Testis (tissue), 3 donors: Measurements from ENCODE around the gene NR6A1. TPM values are rescaled to one million over a fixed set of nuclear protein-coding genes. Genes with fewer than 3 reads are reported as not detected.

Experiments
- DNase-seq: peaks from one replicate; pipeline ENCODE4 v3.0.0-alpha.2; 2019
- H3K27ac ChIP-seq, 2 donors: fragments of 200-600 bp; sonication (generic); one replicate each; pipeline ENCODE4 v1.5.1; 2019
- H3K27me3 ChIP-seq: fragments of 200-600 bp; sonication (generic); one replicate; pipeline ENCODE4 v1.5.1; 2019
- H3K36me3 ChIP-seq: fragments of 200-600 bp; sonication (generic); one replicate; pipeline ENCODE4 v1.5.1; 2017; ENCODE audit warnings: low read depth; ENCODE audit errors: missing control alignments
- H3K4me1 ChIP-seq: fragments of 200-600 bp; sonication (generic); one replicate; pipeline ENCODE4 v1.5.1; 2019
- H3K4me3 ChIP-seq, 2 donors: fragments of 200-600 bp; sonication (generic); one replicate each; pipeline ENCODE4 v1.5.1; 2017 to 2019
- H3K9me3 ChIP-seq: fragments of 200-600 bp; sonication (generic); one replicate; pipeline ENCODE4 v1.5.1; 2017
- CTCF ChIP-seq, 3 experiments: fragments of 450-650 bp in 2 of 3; fragments of 200-600 bp in 1 of 3; sonication (generic) in 1 of 3; IDR thresholded peaks; one replicate each; pipeline ENCODE4 v1.5.1; 2016 to 2019; ENCODE audit warnings: antibody characterized with exemption in 3 of 3, mild to moderate bottlenecking in 2 of 3, moderate library complexity in 1 of 3
- POLR2A ChIP-seq: fragments of 450-650 bp; IDR thresholded peaks from one replicate; pipeline ENCODE4 v1.6.1; 2017; ENCODE audit warnings: antibody characterized with exemption, mild to moderate bottlenecking, moderate library complexity
- WGBS, 2 donors: methylation state at CpG; one replicate each; pipeline ENCODE4 v1.1.5; 2018; 5-methylcytosine and 5-hydroxymethylcytosine counted together
- intact Hi-C: fragments of 100-400 bp; cut with DNase I; formaldehyde crosslinking; loops from one replicate; pipeline ENCODE4 v1.15.1; 2023; ENCODE audit warnings: low total_unique reads
- microRNA-seq, 2 donors: library from miRNA; unstranded; fragments of <30 nt; microRNA quantifications; one replicate each; pipeline ENCODE4, GENCODE V29; 2016; ENCODE audit warnings: borderline number of aligned reads in 2 of 2, borderline replicate concordance in 1 of 2
- polyA plus RNA-seq: library from polyadenylated mRNA; stranded (reverse); fragments of 350-450 nt; fragmentation: Illumina TruSeq; extraction: RNeasy Lipid Tissue Mini Kit (QIAGEN cat#74804); gene quantifications from one replicate; pipeline ENCODE4 v1.2.3, GENCODE V29; 2014; ENCODE audit warnings: low read depth, low replicate concordance; ENCODE audit not compliant: insufficient read depth
- small RNA-seq, 2 donors: library from RNA; depleted of rRNA; stranded (forward); fragments of <200 nt; gene quantifications; one replicate each; pipeline ENCODE3, GENCODE V24; 2016
- total RNA-seq, 2 donors: library from RNA; depleted of rRNA; stranded (reverse); fragments of >200 nt; gene quantifications; one replicate each; pipeline ENCODE4 v1.2.3, GENCODE V29; 2016

NR6A1 gene
- total and polyA plus RNA-seq, 3 donors from 2014 or later = 54.6 to 100 (median 92.1) TPM

GRCh38 chr9:124469011-124469832 is 301.9 kb downstream of the NR6A1 start:
- intact Hi-C loops = no loop called here
- H3K27me3 ChIP-seq = no peaks in the 10 kb centered on the region
- no peak overlapping the region for H3K4me3 ChIP-seq
- H3K4me1 ChIP-seq = no peaks in the 10 kb centered on the region
- TF ChIP-seq POLR2A (no peak), CTCF (IDR thresholded peaks at IDR 0.05) (no peak)
- DNase-seq = no peak
- no peaks in the 10 kb centered on the region for H3K9me3 ChIP-seq
- WGBS, 2 donors = 88 to 93% methylated on average over 9 to 24 of the region's 28 CpGs
- no peaks in the 10 kb centered on the region for H3K36me3 ChIP-seq
- H3K27ac ChIP-seq = no peak overlapping the region

- whole genome bisulfite sequencing, 2 donors = 94 to 95% methylated on average over 9 to 19 of the region's 19 CpGs
- intact Hi-C loops = no loop called here
These were observed 302.9 kb downstream of the NR6A1 start for GRCh38 chr9:124468061-124468740.

GRCh38 chr9:124467410-124468060 is 303.6 kb downstream of the NR6A1 start:
- Histone ChIP-seq H3K36me3 (no peaks in the 10 kb centered on the region), H3K27ac (no peak overlapping the region), H3K4me1 (no peaks in the 10 kb centered on the region), H3K27me3 (no peaks in the 10 kb centered on the region), H3K4me3 (no peak overlapping the region), H3K9me3 (no peaks in the 10 kb centered on the region)
- DNase-seq = no peak
- intact Hi-C loops = no loop called here
- no peak for TF ChIP-seq POLR2A
- TF ChIP-seq CTCF (IDR thresholded peaks at IDR 0.05) = no peak
- whole genome bisulfite sequencing, 2 donors = 92% methylated on average over 10 to 17 of the region's 17 CpGs

More at GRCh38 chr9:124468061-124468740, 302.9 kb downstream of the NR6A1 start:
- no peak overlapping the region for H3K27ac ChIP-seq
- no peak for DNase-seq
- H3K4me3 ChIP-seq = no peak overlapping the region
- no peaks in the 10 kb centered on the region for H3K27me3 ChIP-seq
- no peaks in the 10 kb centered on the region for H3K36me3 ChIP-seq
- no peak for TF ChIP-seq CTCF (IDR thresholded peaks at IDR 0.05)
- no peak for TF ChIP-seq POLR2A
- no peaks in the 10 kb centered on the region for H3K4me1 ChIP-seq
- no peaks in the 10 kb centered on the region for H3K9me3 ChIP-seq

Small RNA genes lying within 50 kb of the gene (microRNA-seq; reads per million reads assigned to microRNA genes)
- 64.9 to 97.3 reads per million in 2 donors for gene MIR181A2
- 191 to 231 reads per million in 2 donors for gene MIR181B2

Small RNA genes lying within 50 kb of the gene (small RNA-seq; reads per million reads assigned to genes)
- 9.7 to 10.9 reads per million in 2 donors for gene MIR181A2
- gene MIR181B2 = 3.4 to 3.7 reads per million in 2 donors
- 0 to 0.09 reads per million in 2 donors for gene RN7SL302P

Other genes with a start within 250 kb of the NR6A1 start
- 1 to 10 TPM; 2.6 to 5.2 TPM for gene OLFML2A, start 5.8 kb upstream of the NR6A1 start, total RNA-seq
- gene OLFML2A, start 5.8 kb upstream of the NR6A1 start, polyA plus RNA-seq = 4.0 TPM
- gene WDR38, start 82.1 kb upstream of the NR6A1 start, total RNA-seq = 1 to 10 TPM; 3.2 to 7.6 TPM
- 11.8 TPM for gene WDR38, start 82.1 kb upstream of the NR6A1 start, polyA plus RNA-seq
- gene RPL35, start 90.6 kb upstream of the NR6A1 start, total RNA-seq = 1,000 to 10,000 TPM in 1 of 2 donors, 100 to 1,000 TPM in 1; 902 to 1,286 TPM
- 1,119 TPM for gene RPL35, start 90.6 kb upstream of the NR6A1 start, polyA plus RNA-seq
- gene ARPC5L, start 90.8 kb upstream of the NR6A1 start, total RNA-seq = 10 to 100 TPM; 64.7 to 75.4 TPM
- 111 TPM for gene ARPC5L, start 90.8 kb upstream of the NR6A1 start, polyA plus RNA-seq
- gene GOLGA1, start 169.8 kb upstream of the NR6A1 start, total RNA-seq = 10 to 100 TPM; 36.1 to 54.2 TPM
- gene GOLGA1, start 169.8 kb upstream of the NR6A1 start, polyA plus RNA-seq = 36.7 TPM